Subcutaneous adipose tissue (tissue), 4 donors: ENCODE measurements around the gene GBP1. TPM values are rescaled to one million over a fixed set of nuclear protein-coding genes. Genes with fewer than 3 reads are reported as not detected.

Experiments used
- total RNA-seq, 4 donors: library from RNA; depleted of rRNA; stranded (reverse); fragments of >200 nt; gene quantifications; one replicate each; pipeline ENCODE4 v1.1.0, GENCODE V29; 2016
- TF ChIP-seq, protein P1 (sequence below): fragments of 450-650 bp; IDR thresholded peaks from one replicate; pipeline ENCODE4 v1.5.1; 2016; ENCODE audit warnings: low read depth, mild to moderate bottlenecking, control low read depth, antibody characterized with exemption, moderate library complexity

GBP1 gene
- total RNA-seq, 4 donors from 2014 or later = 12.9 to 77.8 (median 16.7) TPM

GRCh38 chr1:89100412-89100811 lies 35.4 kb upstream of the GBP1 start:
- TF ChIP-seq, protein P1, sequence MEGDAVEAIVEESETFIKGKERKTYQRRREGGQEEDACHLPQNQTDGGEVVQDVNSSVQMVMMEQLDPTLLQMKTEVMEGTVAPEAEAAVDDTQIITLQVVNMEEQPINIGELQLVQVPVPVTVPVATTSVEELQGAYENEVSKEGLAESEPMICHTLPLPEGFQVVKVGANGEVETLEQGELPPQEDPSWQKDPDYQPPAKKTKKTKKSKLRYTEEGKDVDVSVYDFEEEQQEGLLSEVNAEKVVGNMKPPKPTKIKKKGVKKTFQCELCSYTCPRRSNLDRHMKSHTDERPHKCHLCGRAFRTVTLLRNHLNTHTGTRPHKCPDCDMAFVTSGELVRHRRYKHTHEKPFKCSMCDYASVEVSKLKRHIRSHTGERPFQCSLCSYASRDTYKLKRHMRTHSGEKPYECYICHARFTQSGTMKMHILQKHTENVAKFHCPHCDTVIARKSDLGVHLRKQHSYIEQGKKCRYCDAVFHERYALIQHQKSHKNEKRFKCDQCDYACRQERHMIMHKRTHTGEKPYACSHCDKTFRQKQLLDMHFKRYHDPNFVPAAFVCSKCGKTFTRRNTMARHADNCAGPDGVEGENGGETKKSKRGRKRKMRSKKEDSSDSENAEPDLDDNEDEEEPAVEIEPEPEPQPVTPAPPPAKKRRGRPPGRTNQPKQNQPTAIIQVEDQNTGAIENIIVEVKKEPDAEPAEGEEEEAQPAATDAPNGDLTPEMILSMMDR = no peak

- TF ChIP-seq, protein P1 = no peak
Measured at GRCh38 chr1:89098857-89099256, 33.8 kb upstream of the GBP1 start.

- TF ChIP-seq, protein P1 = no peak
Measured at GRCh38 chr1:89095737-89096136, 30.7 kb upstream of the GBP1 start.

DNA sequence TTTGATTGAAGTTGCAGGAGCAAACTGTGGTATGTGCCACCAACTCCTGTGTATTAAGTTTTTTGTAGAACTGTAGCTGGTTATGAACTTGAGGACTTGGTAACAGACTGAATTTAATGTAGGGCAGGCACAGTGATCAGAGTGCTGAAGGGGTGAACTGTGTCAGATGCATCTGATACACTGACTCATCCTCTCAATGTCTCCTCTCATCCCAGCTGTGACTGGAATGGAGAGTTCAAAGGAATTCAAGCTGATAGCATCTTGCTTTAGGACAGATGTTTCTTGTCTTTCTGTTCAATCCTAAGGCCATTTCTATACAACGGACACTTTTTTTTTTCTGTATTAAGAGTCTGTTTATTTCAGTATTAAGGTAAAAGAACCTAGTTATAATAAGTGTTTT lies 25.0 kb upstream of the GBP1 start:
- TF ChIP-seq, protein P1 = no peak

DNA sequence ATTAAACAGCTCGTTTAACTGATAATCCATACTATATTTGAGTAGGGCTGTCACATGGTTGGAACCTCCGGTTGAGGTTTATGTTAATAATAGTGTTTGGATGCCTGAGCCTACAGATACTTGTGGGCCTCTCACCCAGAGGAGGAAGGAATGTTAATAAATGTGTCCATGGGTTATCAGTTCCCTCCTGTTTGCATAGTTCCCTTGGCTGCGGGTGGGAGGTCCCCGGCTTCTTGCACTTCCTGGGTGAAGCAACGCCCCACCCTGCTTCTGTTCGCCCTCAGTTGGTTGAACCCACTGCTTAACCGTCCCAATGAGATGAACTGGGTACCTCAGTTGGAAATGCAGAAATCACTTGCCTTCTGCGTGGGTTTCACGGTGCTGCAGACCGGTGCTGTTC lies 23.6 kb upstream of the GBP1 start:
- TF ChIP-seq, protein P1 = no peak

- TF ChIP-seq, protein P1 = no peak
Measured at GRCh38 chr1:89087241-89087640, 22.2 kb upstream of the GBP1 start.

GRCh38 chr1:89085781-89086180 lies 20.8 kb upstream of the GBP1 start:
- TF ChIP-seq, protein P1 = no peak

DNA sequence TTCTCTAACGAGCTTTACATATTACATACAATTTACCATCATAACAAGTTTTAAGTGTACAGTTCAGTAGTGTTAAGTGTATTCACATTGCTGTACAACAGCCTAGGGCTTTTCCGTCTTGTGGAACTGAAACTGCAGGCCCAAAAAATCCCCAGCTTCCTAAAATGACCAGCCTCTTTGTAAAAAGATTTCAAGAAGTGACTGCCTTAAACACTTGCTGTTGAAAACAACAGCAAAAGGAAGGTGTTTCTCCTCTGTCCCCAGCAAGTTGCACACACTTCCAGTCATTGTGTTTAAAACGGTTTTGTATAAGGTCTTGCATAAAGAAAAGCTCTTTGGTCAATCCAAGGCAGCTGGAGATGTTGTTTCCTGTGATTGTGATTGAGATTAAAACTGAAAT lies 16.0 kb upstream of the GBP1 start:
- TF ChIP-seq, protein P1 = no peak
